Right forelimb (tissue), 1 donor: Measurements from ENCODE around the gene GRK1.
"Not testable (repeated sequence)": the region's sequence is repeated elsewhere in the genome, so short reads cannot be mapped to it uniquely, and the experiment has no call there.

Experiments
- DNase-seq: peaks from one replicate; pipeline ENCODE4 v3.0.0-alpha.2; 2018

The GRK1 gene

DNA sequence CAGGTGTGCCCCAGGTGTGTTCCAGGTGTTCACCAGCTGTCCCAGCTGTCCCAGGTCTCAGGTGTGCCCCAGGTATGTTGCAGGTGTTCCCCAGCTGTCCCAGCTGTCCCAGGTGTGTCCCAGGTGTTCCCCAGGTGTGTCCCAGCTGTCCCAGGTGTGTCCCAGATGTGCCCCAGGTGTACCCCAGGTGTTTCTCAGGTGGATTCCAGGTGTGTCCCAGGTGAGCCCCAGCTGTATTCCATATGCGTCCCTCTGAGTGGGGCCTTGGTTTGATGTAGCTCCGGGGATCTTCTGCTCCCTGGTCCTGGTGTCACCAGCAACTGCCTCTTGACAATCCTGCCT is 719 bp upstream of the GRK1 start:
- DNase-seq = no peak

DNA sequence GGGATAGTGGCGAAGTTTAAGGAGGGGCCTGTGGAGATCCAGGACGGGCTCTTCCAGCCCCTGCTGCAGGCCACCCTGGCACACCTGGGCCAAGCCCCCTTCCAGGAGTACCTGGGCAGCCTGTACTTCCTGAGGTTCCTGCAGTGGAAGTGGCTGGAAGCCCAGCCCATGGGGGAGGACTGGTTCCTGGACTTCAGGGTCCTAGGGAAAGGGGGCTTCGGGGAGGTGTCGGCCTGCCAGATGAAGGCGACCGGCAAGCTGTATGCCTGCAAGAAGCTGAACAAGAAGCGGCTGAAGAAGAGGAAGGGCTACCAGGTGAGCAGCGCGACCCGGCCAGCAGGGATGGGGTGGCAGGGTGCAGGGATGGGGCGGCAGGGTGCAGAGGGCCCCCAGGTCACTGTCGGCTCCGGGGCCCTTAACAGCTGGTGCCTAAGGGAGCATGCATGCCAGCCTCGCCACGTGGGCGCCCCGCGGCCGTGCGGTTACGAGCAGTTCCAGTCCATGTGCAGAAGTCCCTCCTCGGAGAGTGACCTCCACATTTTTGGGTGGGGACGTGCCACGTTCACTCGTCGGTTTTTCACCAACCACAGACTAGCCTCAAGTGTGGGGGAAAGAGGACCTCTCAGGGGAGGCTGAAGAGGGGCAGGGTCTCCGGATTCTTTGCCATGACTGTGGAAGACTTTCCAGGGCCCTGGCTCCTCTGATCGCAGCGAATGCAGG is 912 bp downstream of the GRK1 start:
- no peak for DNase-seq

DNA sequence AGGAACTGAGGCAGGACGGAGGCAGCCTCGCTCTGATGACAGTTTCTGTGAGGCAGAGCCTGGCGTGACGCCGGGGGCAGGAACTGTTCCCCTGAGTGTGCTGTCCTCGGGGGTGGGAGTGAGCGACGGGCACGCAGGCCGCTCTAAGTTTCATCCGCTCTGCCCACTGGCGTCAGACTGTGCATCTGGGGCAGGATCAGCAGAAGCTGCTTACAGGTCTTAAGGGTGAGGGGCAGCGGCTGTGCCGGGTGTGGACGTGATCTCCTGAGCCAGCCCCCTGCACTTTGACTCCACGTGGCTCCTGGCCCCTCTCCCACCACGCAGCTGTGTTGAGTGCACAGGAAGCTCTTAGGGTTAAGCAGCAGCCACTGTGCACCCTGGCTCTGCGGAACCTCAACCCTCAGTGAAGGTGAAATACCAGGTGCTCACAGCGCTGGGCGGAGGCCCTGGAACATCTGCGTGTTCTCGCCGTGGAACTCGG is 1.5 kb downstream of the GRK1 start:
- no peak for DNase-seq

DNA sequence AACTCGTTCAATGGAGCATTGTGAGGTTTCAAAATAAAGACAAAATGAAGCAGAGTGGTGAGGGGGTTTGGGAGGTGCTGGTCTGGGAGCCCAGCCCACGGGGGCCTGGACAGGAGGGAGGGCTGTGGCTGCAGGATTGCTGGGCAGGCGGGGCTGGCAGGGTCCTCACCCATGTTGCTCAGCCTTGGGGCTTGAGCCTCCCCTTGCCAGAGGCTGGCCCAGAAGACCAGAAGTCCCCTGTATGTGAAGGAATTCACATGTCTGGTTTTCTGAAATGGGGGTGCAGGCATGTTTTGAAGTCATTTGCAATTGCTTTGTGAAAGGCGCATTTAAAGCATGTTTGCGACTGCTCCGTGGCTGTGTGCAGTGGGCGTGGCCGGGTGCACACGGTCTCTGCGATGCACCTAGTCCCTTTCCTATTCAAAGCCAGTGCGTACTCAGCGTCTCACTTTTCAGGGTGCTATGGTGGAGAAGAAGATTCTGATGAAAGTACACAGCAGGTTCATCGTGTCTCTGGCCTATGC is 2.3 kb downstream of the GRK1 start:
- DNase-seq = no peak

DNA sequence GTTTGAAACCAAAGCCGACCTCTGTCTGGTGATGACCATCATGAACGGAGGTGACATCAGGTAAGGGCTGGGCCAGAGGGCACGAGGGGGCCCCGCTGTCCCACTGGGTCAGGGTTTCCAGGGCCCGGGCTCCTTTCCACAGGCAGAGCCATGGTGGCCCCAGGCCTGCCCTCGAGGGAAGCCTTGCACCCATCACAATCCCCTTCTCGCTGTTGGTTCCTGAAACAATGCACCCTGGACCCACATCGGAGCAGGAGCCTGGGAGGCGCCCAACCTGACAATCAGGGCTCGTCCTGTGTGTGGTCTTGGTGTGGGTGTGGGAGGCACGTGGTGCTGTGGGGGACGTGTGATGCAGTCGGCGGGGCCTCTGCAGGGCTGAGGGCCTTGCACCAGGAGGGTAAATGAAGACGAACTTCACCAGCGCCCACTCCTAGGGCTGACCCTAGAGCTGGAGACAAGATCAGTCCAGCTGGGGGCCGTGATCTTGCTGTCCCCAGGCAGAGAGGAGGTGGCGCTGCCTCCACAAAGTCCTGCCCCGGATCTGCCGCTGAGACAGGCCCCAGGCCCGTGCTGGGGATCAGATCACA is 2.8 kb downstream of the GRK1 start:
- no peak for DNase-seq

DNA sequence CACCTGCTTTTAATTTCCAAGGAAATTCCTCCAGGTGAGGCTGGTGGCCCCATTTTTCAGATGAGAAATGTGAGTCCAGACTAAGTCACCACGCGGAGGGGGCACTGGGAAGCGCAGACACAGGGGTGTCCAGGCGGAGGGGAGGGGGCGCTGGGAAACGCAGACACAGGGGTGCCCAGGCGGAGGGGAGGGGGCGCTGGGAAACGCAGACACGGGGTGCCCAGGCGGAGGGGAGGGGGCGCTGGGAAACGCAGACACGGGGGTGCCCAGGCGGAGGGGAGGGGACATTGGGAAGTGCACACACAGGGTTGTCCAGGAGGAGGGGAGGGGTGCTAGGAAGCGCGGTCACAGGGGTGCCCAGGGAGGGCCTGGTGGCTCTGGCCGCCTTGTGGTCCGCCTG is 3.5 kb downstream of the GRK1 start:
- no peak for DNase-seq

DNA sequence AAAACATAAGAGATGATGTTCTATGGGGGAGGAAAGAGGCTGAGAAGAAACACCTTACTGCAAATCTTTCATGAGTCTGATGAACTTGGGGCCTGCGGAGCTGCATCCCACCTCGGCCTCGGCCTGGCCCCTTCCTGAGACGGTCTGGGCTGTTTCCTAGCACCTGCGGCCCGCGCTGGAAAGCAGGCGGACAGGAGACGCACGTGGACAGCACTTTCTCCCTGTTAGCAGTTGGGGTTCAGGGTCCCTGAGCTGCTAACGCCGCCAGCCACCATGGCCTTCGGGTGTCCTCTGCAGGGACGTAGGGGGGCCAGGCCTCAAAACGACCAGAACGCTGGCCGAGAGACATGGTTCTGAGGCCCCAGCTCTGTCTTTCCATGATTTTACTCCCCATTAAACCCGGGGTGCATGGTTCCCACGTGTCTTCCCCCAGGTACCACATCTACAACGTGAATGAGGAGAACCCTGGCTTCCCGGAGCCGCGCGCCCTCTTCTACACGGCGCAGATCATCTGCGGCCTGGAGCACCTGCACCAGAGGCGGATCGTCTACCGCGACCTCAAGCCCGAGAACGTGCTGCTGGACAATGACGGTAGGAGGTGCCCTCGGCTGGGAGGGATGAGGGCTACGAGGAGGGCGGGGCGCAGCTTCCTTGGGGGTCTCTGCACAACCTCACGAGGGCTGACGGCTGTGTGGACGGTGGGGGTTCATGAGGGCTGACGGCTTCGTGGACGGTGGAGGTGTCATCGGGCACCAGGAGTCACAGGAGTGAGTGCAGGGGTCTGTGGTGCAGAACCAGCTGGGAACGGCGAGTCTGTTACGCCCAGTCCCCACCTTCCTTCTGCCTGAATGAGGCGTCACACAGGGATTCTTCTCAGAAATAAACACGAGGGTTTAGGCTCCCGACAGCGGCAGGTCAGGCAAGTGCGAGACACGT is 4.3 kb downstream of the GRK1 start:
- no peak for DNase-seq

DNA sequence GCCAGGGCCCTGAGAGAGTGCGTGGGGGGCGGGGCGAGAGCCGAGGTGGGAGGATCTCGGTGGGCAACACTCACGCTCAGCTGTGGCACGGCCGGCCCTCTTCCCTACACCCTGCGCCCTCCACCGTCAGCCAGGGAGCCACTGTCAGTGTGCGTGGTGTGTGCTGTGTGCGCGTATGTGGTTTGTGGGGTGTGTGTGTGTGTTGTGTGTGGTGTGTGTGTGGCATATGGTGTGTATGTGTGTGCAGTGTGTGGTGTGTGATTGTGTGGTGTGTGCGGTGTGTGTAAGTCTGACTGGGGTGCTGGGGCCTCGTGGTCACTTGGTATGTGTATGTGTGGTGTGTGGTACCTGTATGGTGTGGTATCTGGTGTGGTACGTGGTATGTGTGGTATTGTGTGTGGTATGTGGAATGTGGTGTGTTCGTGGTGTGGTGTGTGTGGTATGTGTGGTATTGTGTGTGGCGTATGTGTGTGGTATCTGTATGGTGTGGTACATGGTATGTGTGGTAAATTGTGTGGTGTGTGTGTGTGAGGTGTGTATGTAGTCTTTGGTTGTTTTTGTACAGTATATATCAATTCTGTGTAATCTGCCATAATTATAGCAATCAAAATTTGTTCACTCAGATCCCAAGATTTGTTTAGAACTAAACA is 5.1 kb downstream of the GRK1 start:
- no peak for DNase-seq

DNA sequence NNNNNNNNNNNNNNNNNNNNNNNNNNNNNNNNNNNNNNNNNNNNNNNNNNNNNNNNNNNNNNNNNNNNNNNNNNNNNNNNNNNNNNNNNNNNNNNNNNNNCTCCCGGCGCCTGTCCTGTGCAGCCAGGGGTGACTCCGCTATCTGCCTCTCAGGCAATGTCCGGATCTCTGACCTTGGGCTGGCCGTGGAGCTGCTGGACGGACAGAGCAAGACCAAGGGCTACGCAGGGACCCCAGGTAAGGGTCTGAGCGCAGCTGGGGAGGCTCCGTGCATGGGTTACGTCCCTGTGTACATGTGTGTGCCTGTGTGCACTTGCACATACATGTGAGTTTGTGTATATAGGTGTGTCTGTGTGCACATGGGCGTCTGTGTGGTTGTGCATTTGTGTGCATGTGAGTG is 55.9 kb downstream of the GRK1 start:
- no peak for DNase-seq

DNA sequence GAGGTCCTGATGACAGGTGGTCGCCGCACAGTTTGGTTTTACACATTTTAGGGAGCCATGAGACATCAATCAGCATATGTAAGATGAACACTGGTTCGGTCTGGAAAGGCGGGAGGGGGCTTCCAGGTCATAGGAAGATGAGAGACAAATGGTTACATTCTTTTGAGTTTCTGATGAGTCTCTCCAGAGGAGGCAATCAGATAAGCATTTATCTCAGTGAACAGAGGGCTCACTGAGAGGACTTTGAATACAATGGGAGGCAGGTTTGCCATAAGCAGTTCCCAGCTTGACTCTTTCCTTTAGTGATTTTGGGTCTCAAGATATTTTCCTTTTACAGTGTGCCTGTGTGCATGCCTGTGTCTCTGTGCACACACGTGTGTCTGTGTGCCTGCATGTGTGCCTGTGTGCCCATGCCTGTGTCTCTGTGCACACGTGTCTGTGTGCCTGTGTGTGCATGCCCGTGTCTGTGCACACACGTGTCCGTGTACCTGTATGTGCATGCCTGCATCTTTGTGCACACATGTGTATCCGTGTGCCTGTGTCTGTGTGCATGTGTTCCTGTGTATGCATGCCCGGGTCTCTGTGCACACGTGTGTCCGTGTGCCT is 56.5 kb downstream of the GRK1 start:
- no peak for DNase-seq

DNA sequence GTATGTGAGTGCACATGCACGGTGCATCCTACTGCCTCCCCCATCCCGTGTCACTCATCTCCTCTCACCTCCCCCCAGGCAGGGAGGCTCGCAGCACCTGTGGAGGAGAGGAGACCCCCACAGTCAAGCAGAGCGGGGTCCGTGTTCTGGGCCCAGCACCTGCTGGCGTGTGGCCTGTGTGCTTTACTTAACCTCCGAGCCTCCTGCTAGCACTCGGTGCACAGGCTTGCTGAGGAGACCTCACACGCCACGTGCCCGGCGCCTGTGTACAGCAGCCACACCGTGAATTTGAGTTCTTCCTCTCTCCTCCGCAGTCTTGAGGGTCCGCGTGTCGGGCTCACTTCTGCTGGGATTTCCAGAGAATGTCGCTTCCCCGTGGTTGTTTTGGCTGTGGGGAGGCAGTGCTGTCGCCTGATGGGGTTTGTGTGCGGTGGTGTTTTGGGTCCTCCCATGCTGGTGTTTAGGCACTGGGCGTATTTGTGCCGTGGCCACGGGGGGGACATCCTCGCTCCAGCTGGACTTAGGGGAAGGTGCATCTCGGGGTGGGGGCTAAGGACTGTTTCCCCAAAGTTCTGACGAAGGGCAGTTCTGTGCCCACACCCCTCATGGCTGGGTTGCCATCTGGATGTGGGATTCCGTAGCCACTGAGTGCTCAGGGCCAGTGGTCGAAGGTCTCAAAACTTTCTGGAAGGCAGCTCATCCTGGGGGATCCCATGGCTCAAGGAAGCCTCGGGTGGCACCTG is 57.2 kb downstream of the GRK1 start:
- DNase-seq = no peak

DNA sequence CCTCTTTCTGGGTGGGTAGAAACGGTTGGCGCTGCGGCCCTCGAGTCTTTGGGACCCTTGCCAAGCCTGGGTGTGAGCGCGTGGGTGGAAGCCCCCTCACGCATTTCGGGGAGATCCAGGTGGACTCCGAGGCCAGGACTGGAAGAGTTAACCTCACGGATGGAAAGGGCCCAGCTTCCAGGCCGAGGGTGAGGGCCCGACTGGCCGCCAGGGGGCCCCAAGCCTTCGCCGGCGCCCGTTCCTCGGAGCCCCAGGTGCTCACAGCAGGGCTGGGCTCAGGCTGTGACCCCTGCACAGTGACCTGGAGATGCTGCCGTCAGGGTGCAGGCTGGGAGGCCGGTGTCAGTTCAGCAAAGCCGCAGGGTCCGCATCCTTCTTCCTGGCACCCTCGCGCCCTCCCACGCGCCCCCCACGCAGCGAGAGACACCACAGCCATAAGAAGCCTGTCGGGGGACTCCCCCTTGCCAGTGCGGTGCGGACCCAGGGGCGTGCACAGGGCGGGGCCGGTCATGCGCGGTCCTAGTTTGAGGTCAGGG is 57.8 kb downstream of the GRK1 start:
- peak; percentile 82 for DNase-seq

DNA sequence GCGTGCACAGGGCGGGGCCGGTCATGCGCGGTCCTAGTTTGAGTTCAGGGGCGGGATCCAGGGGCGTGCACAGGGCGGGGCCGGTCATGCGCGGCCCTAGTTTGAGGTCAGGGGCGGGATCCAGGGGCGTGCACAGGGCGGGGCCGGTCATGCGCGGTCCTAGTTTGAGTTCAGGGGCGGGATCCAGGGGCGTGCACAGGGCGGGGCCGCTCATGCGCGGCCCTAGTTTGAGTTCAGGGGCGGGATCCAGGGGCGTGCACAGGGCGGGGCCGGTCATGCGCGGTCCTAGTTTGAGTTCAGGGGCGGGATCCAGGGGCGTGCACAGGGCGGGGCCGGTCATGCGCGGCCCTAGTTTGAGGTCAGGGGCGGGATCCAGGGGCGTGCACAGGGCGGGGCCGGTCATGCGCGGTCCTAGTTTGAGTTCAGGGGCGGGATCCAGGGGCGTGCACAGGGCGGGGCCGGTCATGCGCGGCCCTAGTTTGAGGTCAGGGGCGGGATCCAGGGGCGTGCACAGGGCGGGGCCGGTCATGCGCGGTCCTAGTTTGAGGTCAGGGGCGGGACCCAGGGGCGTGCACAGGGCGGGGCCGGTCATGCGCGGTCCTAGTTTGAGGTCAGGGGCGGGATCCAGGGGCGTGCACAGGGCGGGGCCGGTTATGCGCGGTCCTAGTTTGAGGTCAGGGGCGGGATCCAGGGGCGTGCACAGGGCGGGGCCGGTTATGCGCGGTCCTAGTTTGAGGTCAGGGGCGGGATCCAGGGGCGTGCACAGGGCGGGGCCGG is 58.5 kb downstream of the GRK1 start:
- DNase-seq = not testable (repeated sequence)

DNA sequence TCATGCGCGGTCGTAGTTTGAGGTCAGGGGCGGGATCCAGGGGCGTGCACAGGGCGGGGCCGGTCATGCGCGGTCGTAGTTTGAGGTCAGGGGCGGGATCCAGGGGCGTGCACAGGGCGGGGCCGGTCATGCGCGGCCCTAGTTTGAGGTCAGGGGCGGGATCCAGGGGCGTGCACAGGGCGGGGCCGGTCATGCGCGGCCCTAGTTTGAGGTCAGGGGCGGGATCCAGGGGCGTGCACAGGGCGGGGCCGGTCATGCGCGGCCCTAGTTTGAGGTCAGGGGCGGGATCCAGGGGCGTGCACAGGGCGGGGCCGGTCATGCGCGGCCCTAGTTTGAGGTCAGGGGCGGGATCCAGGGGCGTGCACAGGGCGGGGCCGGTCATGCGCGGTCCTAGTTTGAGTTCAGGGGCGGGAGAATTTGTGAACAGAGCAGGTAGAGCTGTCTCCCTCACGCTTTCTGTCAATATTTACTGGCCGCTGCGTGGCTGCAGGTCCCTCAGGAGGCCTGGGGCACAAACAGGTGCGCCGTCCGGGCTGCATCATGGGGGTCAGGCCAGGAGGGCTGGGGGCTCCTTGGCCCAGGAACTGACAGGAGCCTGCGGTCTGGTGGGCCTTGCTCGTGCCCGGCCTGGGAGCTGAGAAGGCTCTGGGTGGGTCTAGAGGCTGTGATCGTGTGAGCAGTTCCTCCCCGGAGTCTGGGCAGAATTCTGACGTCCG is 59.2 kb downstream of the GRK1 start:
- not testable (repeated sequence) for DNase-seq

DNA sequence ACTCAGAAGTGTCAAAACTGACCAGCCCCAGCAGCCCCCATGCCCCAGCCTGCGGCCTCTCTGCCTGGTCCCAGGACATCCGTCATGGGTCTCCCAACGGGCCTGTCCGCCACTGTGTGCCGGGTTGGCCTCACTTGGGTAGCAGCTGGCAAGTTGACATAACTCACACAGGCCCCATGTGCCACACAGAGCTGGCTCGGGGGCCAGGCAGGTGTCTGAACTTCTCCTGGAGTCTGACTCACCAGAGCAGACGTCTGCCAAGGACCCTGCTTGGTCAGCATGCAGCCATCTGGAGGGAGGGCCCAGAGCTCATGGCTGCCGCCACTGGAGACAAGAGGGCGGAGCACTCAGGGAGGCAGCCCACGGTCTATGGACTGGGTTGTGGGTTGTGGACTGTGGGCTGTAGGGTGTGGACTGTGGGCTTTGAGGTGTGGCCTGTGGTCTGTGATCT is 60.0 kb downstream of the GRK1 start:
- DNase-seq = no peak

DNA sequence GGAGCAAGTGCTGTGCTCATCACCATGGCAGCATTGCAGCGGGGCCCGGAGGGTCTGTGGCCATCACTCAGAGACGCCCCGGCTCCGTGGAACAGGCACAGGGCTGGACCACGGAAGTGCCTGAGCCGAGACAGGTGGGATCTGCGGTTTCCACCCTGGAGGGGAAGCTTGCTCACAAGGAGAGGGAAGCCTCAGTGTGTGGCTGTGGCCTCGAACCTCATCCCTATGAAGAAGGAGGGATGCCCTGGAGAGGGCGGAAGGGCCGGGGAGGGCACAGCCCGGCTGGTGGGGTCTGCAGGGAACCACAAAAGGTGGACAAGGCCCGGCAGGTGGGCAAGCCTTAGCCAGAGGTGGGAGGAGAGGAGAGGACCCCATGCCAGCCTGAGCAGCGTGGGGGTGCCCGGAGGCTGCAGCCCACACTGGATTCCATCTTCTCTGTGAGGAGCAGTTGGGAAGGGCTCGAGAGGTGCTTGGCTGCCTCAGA is 61.6 kb downstream of the GRK1 start:
- DNase-seq = no peak

DNA sequence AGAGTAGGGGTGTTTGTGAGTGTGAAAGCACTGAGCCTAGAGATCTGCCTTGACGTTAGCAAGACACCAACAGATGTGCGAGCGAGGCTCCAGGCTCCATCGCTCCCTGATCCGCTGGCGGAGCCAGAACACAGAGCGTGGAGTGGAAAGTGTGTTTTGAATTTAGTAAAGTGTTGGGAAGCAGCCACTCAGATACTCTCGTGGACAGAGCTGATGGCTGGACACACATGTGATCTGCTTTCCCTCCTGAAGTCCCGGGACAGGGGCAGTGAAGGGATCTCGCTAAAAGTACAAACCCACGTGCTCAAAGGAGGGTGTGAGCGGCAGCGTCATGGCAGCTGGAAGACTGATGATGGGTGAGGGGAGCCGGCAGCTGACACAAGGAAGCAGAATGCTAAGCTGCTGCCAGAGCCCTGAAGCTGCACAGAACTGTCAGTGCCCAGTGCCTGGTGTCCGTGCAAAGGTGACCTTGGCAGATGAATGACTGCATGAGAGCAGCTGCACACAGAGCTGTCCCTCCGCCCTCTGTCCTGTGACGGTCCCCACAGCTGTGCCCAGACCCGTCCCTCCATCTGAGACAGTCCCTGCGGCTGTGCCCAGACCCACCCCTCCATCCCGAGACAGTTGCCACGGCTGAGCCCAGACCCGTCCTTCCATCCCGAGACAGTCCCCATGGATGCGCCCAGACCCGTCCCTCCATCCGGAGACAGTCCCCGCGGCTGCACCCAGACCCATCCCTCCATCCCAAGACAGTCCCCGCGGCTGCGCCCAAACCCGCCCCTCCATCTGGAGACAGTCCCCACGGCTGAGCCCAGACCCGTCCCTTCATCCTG is 62.4 kb downstream of the GRK1 start:
- peak; percentile 59 for DNase-seq

DNA sequence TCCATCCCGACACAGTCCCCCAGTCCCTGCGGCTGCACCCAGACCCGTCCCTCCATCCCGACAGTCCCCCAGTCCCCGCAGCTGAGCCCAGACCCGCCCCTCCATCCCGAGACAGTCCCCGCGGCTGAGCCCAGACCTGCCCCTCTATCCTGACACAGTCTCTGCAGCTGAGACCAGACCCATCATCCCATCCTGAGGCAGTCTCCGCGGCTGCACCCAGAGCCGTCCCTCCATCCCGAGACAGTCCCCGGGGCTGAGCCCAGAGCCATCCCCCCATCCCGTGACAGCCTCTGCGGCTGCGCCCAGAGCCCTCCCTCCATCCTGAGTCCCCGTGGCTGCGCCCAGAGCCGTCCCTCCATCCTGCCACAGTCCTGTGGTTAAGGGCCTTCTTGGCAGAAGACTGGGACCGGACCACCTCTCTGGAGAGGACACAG is 63.3 kb downstream of the GRK1 start:
- DNase-seq = no peak

DNA sequence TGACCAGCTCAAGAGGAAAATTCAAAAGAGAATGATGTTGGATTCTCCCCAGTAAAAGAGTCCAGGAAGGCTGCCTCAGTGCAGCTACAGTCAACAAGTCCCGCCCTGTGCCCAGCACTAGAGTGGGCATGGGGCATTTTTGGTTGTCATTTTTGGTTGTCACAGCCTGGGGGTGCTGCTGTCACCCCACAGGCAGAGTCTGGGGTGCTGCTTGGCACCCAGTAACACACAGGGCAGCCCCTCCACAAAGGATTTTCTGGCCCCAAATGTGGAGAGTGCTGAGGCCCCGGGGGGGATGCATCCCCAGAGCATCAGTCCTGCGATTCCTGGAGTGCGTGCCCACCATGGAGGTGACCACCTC is 63.8 kb downstream of the GRK1 start:
- no peak for DNase-seq
